A673 (cell line): ENCODE measurements around the gene WDR19. TPM values are rescaled to one million over a fixed set of nuclear protein-coding genes. Genes with fewer than 3 reads are reported as not detected.

Experiments
- BruUV-seq: library from RNA; stranded (reverse); fragments of 400-500 nt; replicated peaks from 2 replicates; lab custom pipeline; 2021; lab: Mats Ljungman, UMichigan
- CTCF ChIA-PET: fragments of 300-600 bp; sonication (Branson Sonifier 250); formaldehyde crosslinking; loops from one replicate; lab custom pipeline; 2022; ENCODE audit warnings: antibody characterized with exemption; lab: Charles Lee
- POLR2A ChIA-PET: fragments of 300-600 bp; sonication (Branson Sonifier 250); formaldehyde crosslinking; loops from one replicate; lab custom pipeline; 2022; ENCODE audit warnings: antibody characterized with exemption; ENCODE audit not compliant: low non-redundant PET; lab: Charles Lee
- DNase-seq: peaks from one replicate; pipeline ENCODE4 v3.0.0-alpha.2; 2015; ENCODE audit warnings: low spot score
- H3K27ac ChIP-seq: fragments of 200-600 bp; sonication (generic); 2 replicates; pipeline ENCODE4 v1.5.1; 2016; ENCODE audit warnings: mixed run types, low read depth, mild to moderate bottlenecking, mixed read lengths, antibody characterized with exemption, low read length; ENCODE audit not compliant: poor library complexity, severe bottlenecking
- H3K27me3 ChIP-seq: fragments of 200-600 bp; sonication (generic); replicated peaks from 2 replicates; pipeline ENCODE4 v1.6.1; 2017; ENCODE audit warnings: mixed run types, low read depth, mild to moderate bottlenecking, mixed read lengths, antibody characterized with exemption, low read length; ENCODE audit not compliant: insufficient read depth, poor library complexity
- H3K36me3 ChIP-seq: fragments of 200-600 bp; sonication (generic); 2 replicates; pipeline ENCODE4 v1.6.1; 2016; ENCODE audit warnings: mixed run types, mild to moderate bottlenecking, mixed read lengths, antibody characterized with exemption, low read length; ENCODE audit not compliant: insufficient read depth, poor library complexity, severe bottlenecking
- H3K4me1 ChIP-seq: fragments of 200-600 bp; sonication (generic); 2 replicates; pipeline ENCODE4 v1.6.1; 2017; ENCODE audit warnings: mixed run types, mild to moderate bottlenecking, mixed read lengths, antibody characterized with exemption, low read length; ENCODE audit not compliant: insufficient read depth, poor library complexity, severe bottlenecking
- H3K4me3 ChIP-seq: fragments of 200-600 bp; sonication (generic); 2 replicates; pipeline ENCODE4 v1.5.1; 2016; ENCODE audit warnings: low read depth, mixed run types, mild to moderate bottlenecking, mixed read lengths, low read length; ENCODE audit not compliant: poor library complexity, severe bottlenecking
- H3K9me3 ChIP-seq: fragments of 200-600 bp; sonication (generic); 2 replicates; pipeline ENCODE4 v1.6.1; 2016; ENCODE audit warnings: mixed run types, low read depth, mild to moderate bottlenecking, mixed read lengths, antibody characterized with exemption, low read length; ENCODE audit not compliant: poor library complexity, severe bottlenecking
- CTCF ChIP-seq: fragments of 300-800, 200-600 bp; sonication (generic); conservative IDR thresholded peaks from 2 replicates; pipeline ENCODE4 v1.5.1; 2017; ENCODE audit warnings: low read depth, mild to moderate bottlenecking, antibody characterized with exemption, low read length, moderate library complexity, mixed read lengths
- EZH2 ChIP-seq: fragments of 200-600 bp; sonication (generic); IDR thresholded peaks from 2 replicates; pipeline ENCODE4 v1.6.1; 2017; ENCODE audit warnings: borderline replicate concordance, low read depth, mild to moderate bottlenecking, mixed read lengths, antibody characterized with exemption, low read length; ENCODE audit not compliant: poor library complexity, severe bottlenecking
- intact Hi-C: fragments of 100-400 bp; cut with micrococcal nuclease; formaldehyde crosslinking; loops from one replicate; pipeline ENCODE4 v1.10.0; 2022; ENCODE audit not compliant: unreplicated experiment
- total RNA-seq: library from RNA; stranded (reverse); gene quantifications from 2 replicates; pipeline ENCODE4 v1.2.3, GENCODE V29; 2021

WDR19 gene
- total RNA-seq, 1 experiment from 2014 or later = 33.7 TPM

DNA sequence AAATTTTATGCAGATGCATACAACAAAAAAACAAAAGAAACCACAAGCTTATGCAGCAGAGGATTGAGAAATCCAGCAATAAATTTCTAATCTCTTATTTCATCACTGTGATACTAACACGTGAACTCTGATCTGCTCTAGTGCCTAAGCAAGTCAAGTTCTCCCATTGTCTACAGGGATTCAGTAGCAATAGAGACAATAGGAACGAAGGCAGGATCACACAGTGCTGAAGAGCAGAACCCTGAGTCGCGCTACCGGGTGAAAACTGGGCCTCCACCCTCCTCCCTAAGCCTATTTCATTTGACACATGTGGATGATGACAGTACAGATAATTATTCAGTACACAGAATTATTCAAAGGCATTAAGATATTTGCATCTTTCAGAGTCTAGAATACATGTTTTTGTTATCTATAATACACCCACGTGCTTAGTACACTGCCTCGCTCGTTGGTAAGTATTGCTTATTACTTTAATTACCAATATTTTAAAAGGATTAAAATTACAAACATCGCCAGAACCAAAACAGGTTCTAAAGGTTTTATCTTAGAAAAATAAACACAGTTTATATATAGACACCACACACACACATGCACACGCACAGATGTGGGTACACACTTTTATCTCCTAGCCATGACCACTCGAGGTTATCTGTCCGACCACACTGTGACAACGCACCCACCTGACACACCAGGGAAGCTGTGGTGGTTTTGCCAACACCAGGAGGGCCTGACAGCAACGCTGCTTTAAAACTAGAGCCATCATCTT lies 123.8 kb downstream of the WDR19 start:
- no peak for TF ChIP-seq CTCF
- no peak for TF ChIP-seq EZH2
- POLR2A ChIA-PET = no interaction called here
- peaks cover 21% of the 10 kb centered on the region for H3K36me3 ChIP-seq

DNA sequence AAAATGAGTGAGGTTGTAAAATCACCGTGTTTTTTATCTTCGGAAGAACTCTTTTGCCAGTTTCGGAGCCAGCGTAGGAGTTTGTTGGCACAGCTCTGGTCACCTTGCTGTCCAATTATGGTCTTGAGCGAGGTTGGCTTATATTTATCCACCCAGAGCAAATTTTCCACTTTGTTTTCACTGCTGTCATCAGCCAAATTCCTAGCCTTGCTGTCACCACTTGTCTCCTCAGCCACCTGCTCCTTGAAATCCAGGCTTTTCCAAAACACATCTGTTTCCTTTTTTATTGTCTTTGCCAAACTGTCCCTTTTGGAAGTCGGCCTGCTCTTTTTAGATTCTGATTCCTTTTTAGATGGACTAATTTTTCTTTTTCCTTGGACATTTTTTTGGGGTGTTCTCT lies 126.3 kb downstream of the WDR19 start:
- BruUV-seq = no TSS peak
- POLR2A ChIA-PET = no interaction called here
- peaks cover 28% of the 10 kb centered on the region for H3K36me3 ChIP-seq
- peaks cover 10% of the 10 kb centered on the region for H3K4me1 ChIP-seq
- no peak overlapping the region for H3K4me3 ChIP-seq
- no peaks in the 10 kb centered on the region for H3K27me3 ChIP-seq
- intact Hi-C loops = no loop called here
- no peak for DNase-seq
- TF ChIP-seq EZH2 (no peak), CTCF (no peak)
- CTCF ChIA-PET = no interaction called here
- no peaks in the 10 kb centered on the region for H3K9me3 ChIP-seq
- H3K27ac ChIP-seq = no peak overlapping the region

More for the DNA sequence above, 123.8 kb downstream of the WDR19 start:
- intact Hi-C loops = no loop called here
- H3K9me3 ChIP-seq = no peaks in the 10 kb centered on the region
- no peak overlapping the region for H3K4me3 ChIP-seq
- no TSS peak for BruUV-seq
- no peak overlapping the region for H3K27ac ChIP-seq
- H3K27me3 ChIP-seq = no peaks in the 10 kb centered on the region
- peak; percentile 22 for DNase-seq
- H3K4me1 ChIP-seq = peaks cover 10% of the 10 kb centered on the region
- CTCF ChIA-PET = no interaction called here

DNA sequence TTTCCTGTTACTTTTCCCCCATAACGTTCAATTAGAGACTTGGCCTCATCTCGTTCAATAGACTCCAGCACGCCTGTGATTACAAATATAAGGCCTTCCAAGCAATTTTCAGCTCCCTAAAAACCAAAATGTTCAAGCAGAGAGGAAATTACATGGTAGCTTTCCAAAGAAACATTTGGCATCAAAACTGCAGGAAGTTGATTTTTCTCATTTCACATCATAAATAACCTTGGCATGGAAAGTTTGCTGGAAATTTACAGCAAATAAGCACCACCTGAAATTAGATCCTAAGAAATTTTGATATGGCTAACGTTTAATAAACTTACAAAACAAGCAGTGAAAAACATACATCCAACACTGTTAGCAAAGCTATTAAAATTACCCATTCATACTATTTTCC lies 130.5 kb downstream of the WDR19 start:
- TF ChIP-seq EZH2 (no peak), CTCF (no peak)
- Histone ChIP-seq H3K4me1 (no peaks in the 10 kb centered on the region), H3K27ac (no peak overlapping the region), H3K36me3 (peaks cover 45% of the 10 kb centered on the region), H3K27me3 (no peaks in the 10 kb centered on the region), H3K4me3 (no peak overlapping the region), H3K9me3 (no peaks in the 10 kb centered on the region)
- DNase-seq = no peak
- POLR2A ChIA-PET = no interaction called here
- intact Hi-C loops = no loop called here
- no TSS peak for BruUV-seq
- CTCF ChIA-PET = no interaction called here
